GM23338 (cell line): ENCODE data around the gene IFNA5. TPM values are rescaled to one million over a fixed set of nuclear protein-coding genes. Genes with fewer than 3 reads are reported as not detected.

Experiments
- ATAC-seq: fragments of 200-7000 bp; cut with Tn5 transposase; 3 replicates; pipeline ENCODE4 v1.9.1; 2020
- DNase-seq: peaks from one replicate; pipeline ENCODE4 v3.0.0-alpha.2; 2015; ENCODE audit warnings: low spot score
- H2AFZ ChIP-seq: fragments of 200-600 bp; sonication (generic); 2 replicates; pipeline ENCODE4 v1.8.0; 2016; ENCODE audit warnings: antibody characterized with exemption, mild to moderate bottlenecking, moderate library complexity
- H3F3A ChIP-seq: fragments of 200-600 bp; sonication (generic); replicated peaks from 2 replicates; pipeline ENCODE4 v1.8.0; 2017; ENCODE audit warnings: antibody characterized with exemption, mixed run types, low read depth
- H3K27ac ChIP-seq: fragments of 200-600 bp; sonication (generic); 2 replicates; pipeline ENCODE4 v1.6.1; 2016; ENCODE audit warnings: low read depth
- H3K27me3 ChIP-seq: fragments of 200-600 bp; sonication (generic); 2 replicates; pipeline ENCODE4 v1.8.0; 2016; ENCODE audit warnings: mild to moderate bottlenecking, mixed run types, moderate library complexity; ENCODE audit not compliant: insufficient read depth
- H3K36me3 ChIP-seq: fragments of 200-600 bp; sonication (generic); 2 replicates; pipeline ENCODE4 v1.8.0; 2016; ENCODE audit warnings: mild to moderate bottlenecking; ENCODE audit not compliant: insufficient read depth
- H3K4me1 ChIP-seq: fragments of 200-600 bp; sonication (generic); 2 replicates; pipeline ENCODE4 v1.8.0; 2016; ENCODE audit warnings: mild to moderate bottlenecking, moderate library complexity; ENCODE audit not compliant: insufficient read depth
- H3K4me2 ChIP-seq: fragments of 200-600 bp; sonication (generic); 2 replicates; pipeline ENCODE4 v1.7.1; 2017; ENCODE audit warnings: mixed run types
- H3K4me3 ChIP-seq: fragments of 200-600 bp; sonication (generic); 2 replicates; pipeline ENCODE4 v1.6.1; 2016; ENCODE audit warnings: mixed run types
- H3K79me2 ChIP-seq: fragments of 200-600 bp; sonication (generic); replicated peaks from 2 replicates; pipeline ENCODE4 v1.8.0; 2017; ENCODE audit warnings: mild to moderate bottlenecking; ENCODE audit not compliant: insufficient read depth
- H3K9me2 ChIP-seq: fragments of 200-600 bp; sonication (generic); 2 replicates; pipeline ENCODE4 v1.8.0; 2017; ENCODE audit not compliant: insufficient read depth
- H4K20me1 ChIP-seq: fragments of 200-600 bp; sonication (generic); replicated peaks from 2 replicates; pipeline ENCODE4 v1.8.0; 2017; ENCODE audit warnings: mild to moderate bottlenecking; ENCODE audit not compliant: insufficient read depth
- H3K27ac Mint-ChIP-seq: 2 replicates; pipeline ENCODE4 v1.8.0; 2020; ENCODE audit warnings: inconsistent platforms, mild to moderate bottlenecking, moderate library complexity, mixed read lengths
- H3K27me3 Mint-ChIP-seq: 3 replicates; pipeline ENCODE4 v1.8.0; 2022; ENCODE audit warnings: low read depth, mild to moderate bottlenecking, moderate library complexity, mixed read lengths, inconsistent platforms; ENCODE audit not compliant: insufficient read depth, poor library complexity
- H3K36me3 Mint-ChIP-seq: 3 replicates; pipeline ENCODE4 v1.8.0; 2021; ENCODE audit warnings: low read depth, mild to moderate bottlenecking, inconsistent platforms, moderate library complexity, mixed read lengths
- H3K4me1 Mint-ChIP-seq: 3 replicates; pipeline ENCODE4 v1.8.0; 2020; ENCODE audit warnings: mild to moderate bottlenecking, inconsistent platforms, mixed read lengths
- H3K4me3 Mint-ChIP-seq: 3 replicates; pipeline ENCODE4 v1.8.0; 2021; ENCODE audit warnings: moderate library complexity, mild to moderate bottlenecking, inconsistent platforms, mixed read lengths
- H3K9me3 Mint-ChIP-seq: 3 replicates; pipeline ENCODE4 v1.8.0; 2020; ENCODE audit warnings: moderate library complexity, mild to moderate bottlenecking, inconsistent platforms, mixed read lengths
- CTCF ChIP-seq, 2 experiments: fragments of 200-600 bp in 1 of 2; sonication (generic) in 1 of 2; conservative IDR thresholded peaks; 2 replicates each; pipeline versions ENCODE4 v1.5.1 to v1.6.1; 2016 to 2017; ENCODE audit warnings: antibody characterized with exemption in 2 of 2, low read depth in 2 of 2, mild to moderate bottlenecking in 2 of 2, moderate library complexity in 1 of 2
- ETS1 ChIP-seq: IDR thresholded peaks from 2 replicates; pipeline ENCODE4 v1.6.1; 2016; ENCODE audit warnings: antibody characterized with exemption
- EZH2 ChIP-seq: fragments of 200-600 bp; sonication (generic); IDR thresholded peaks from one replicate; pipeline ENCODE4 v1.8.0; 2017; ENCODE audit warnings: antibody characterized with exemption, mild to moderate bottlenecking, low read depth; ENCODE audit not compliant: unreplicated experiment
- EZH2phosphoT487 ChIP-seq: fragments of 200-600 bp; sonication (generic); IDR thresholded peaks from one replicate; pipeline ENCODE4 v1.8.1; 2018; ENCODE audit warnings: antibody characterized with exemption; ENCODE audit not compliant: unreplicated experiment
- JUNB ChIP-seq: IDR thresholded peaks from one replicate; pipeline ENCODE4 v1.6.1; 2016; ENCODE audit warnings: antibody characterized with exemption; ENCODE audit not compliant: unreplicated experiment
- NANOG ChIP-seq: IDR thresholded peaks from 2 replicates; pipeline ENCODE4 v1.6.1; 2016; ENCODE audit warnings: antibody characterized with exemption, borderline replicate concordance
- POLR2AphosphoS5 ChIP-seq: IDR thresholded peaks from 2 replicates; pipeline ENCODE4 v1.6.1; 2016; ENCODE audit warnings: antibody characterized with exemption, low read depth
- REST ChIP-seq: IDR thresholded peaks from one replicate; pipeline ENCODE4 v1.6.1; 2018; ENCODE audit warnings: antibody characterized with exemption; ENCODE audit not compliant: unreplicated experiment
- STAT1 ChIP-seq: IDR thresholded peaks from one replicate; pipeline ENCODE4 v1.6.1; 2016; ENCODE audit warnings: antibody characterized with exemption; ENCODE audit not compliant: unreplicated experiment
- ZNF114 ChIP-seq: fragments of 250-450 bp; sonication (Bioruptor Pico); IDR thresholded peaks from 2 replicates; pipeline ENCODE4 v1.5.0; 2020; ENCODE audit warnings: mild to moderate bottlenecking, moderate library complexity
- ZNF331 ChIP-seq: fragments of 250-450 bp; sonication (Bioruptor Pico); IDR thresholded peaks from 2 replicates; pipeline ENCODE4 v1.5.0; 2020; ENCODE audit warnings: low read depth, mild to moderate bottlenecking, moderate library complexity
- polyA plus RNA-seq: library from polyadenylated mRNA; unstranded; fragments of >200 nt; fragmentation: Nextera tagmentation; extraction: Ambion mirVana; gene quantifications from 2 replicates; pipeline ENCODE4 v1.2.1, GENCODE V29; 2016
- total RNA-seq: library from RNA; depleted of rRNA; stranded (reverse); fragments of >200 nt; shearing (Covaris generic); gene quantifications from 2 replicates; pipeline ENCODE4 v1.2.3, GENCODE V29; 2014

The IFNA5 gene
- total and polyA plus RNA-seq, 2 experiments from 2014 or later, result not detected

GRCh38 chr9:21316860-21317259 is 11.7 kb upstream of the IFNA5 start:
- no peak overlapping the region for H3K27ac ChIP-seq
- DNase-seq (peak; percentile 17), ATAC-seq (no peak)
- peaks cover 5% of the 10 kb centered on the region; the same call in 2 of the 3 replicates for H3K4me1 Mint-ChIP-seq
- no peak overlapping the region for H3K4me3 Mint-ChIP-seq
- no peaks in the 10 kb centered on the region for H3K9me2 ChIP-seq
- H3K4me1 ChIP-seq, result no peaks in the 10 kb centered on the region
- H3K36me3 ChIP-seq, result no peaks in the 10 kb centered on the region
- no peaks in the 10 kb centered on the region for H3K79me2 ChIP-seq
- H3K27ac Mint-ChIP-seq, result no peak overlapping the region
- H3F3A ChIP-seq, result no peaks in the 10 kb centered on the region
- H3K9me3 Mint-ChIP-seq, result no peaks in the 10 kb centered on the region; the same call in 2 of the 3 replicates
- H3K27me3 ChIP-seq, result no peaks in the 10 kb centered on the region
- no peaks in the 10 kb centered on the region for H4K20me1 ChIP-seq
- no peak overlapping the region for H3K4me3 ChIP-seq
- H3K4me2 ChIP-seq, result no peak overlapping the region
- no peaks in the 10 kb centered on the region for H3K36me3 Mint-ChIP-seq
- H2AFZ ChIP-seq, result no peak overlapping the region
- peaks cover 2% of the 10 kb centered on the region for H3K27me3 Mint-ChIP-seq
- TF ChIP-seq CTCF (conservative IDR thresholded peaks at IDR 0.05; ENCODE audit: low read depth in 2 of 2) (peak; percentile 13 to 47; a peak in 2 of 4 replicates), ZNF331 (CRISPR knock-in tag) (no peak), ZNF114 (CRISPR knock-in tag) (no peak)

- Histone ChIP-seq H3K4me2 (no peak overlapping the region), H3K27ac (no peak overlapping the region), H4K20me1 (no peaks in the 10 kb centered on the region), H3K4me3 (no peak overlapping the region), H3K79me2 (no peaks in the 10 kb centered on the region), H3K4me1 (no peaks in the 10 kb centered on the region), H3K9me2 (no peaks in the 10 kb centered on the region), H3F3A (no peaks in the 10 kb centered on the region), H2AFZ (no peak overlapping the region), H3K27me3 (no peaks in the 10 kb centered on the region), H3K36me3 (no peaks in the 10 kb centered on the region)
- Mint-ChIP-seq H3K4me1 (peaks cover 6% of the 10 kb centered on the region; the same call in 2 of the 3 replicates), H3K9me3 (peaks cover 6% of the 10 kb centered on the region; the same call in 2 of the 3 replicates), H3K4me3 (no peak overlapping the region), H3K27ac (no peak overlapping the region), H3K36me3 (peaks cover 4% of the 10 kb centered on the region; the same call in 1 of the 3 replicates), H3K27me3 (peaks cover 2% of the 10 kb centered on the region)
- DNase-seq (no peak), ATAC-seq (no peak)
- no peak for TF ChIP-seq NANOG
- no peak for TF ChIP-seq EZH2
- TF ChIP-seq ZNF114 (CRISPR knock-in tag), result no peak
- no peak for TF ChIP-seq POLR2AphosphoS5
- no peak for TF ChIP-seq CTCF (conservative IDR thresholded peaks at IDR 0.05; ENCODE audit: low read depth in 2 of 2)
- no peak for TF ChIP-seq STAT1
- no peak for TF ChIP-seq EZH2phosphoT487
- TF ChIP-seq JUNB, result no peak
- no peak for TF ChIP-seq REST
- no peak for TF ChIP-seq ETS1
Measured at GRCh38 chr9:21316032-21316842, 11.1 kb upstream of the IFNA5 start.
